Hematopoietic multipotent progenitor cell treated with erythropoietin and hydrocortisone succinate and interleukin-3 and kit ligand, for 15 days (in vitro differentiated cells): ENCODE measurements around the gene EVC2.
"Not testable (repeated sequence)": the region's sequence is repeated elsewhere in the genome, so short reads cannot be mapped to it uniquely, and the experiment has no call there.

Experiments
- DNase-seq: peaks from one replicate; pipeline ENCODE4 v3.0.0-alpha.2; 2015; ENCODE audit warnings: low spot score

EVC2 gene

DNA sequence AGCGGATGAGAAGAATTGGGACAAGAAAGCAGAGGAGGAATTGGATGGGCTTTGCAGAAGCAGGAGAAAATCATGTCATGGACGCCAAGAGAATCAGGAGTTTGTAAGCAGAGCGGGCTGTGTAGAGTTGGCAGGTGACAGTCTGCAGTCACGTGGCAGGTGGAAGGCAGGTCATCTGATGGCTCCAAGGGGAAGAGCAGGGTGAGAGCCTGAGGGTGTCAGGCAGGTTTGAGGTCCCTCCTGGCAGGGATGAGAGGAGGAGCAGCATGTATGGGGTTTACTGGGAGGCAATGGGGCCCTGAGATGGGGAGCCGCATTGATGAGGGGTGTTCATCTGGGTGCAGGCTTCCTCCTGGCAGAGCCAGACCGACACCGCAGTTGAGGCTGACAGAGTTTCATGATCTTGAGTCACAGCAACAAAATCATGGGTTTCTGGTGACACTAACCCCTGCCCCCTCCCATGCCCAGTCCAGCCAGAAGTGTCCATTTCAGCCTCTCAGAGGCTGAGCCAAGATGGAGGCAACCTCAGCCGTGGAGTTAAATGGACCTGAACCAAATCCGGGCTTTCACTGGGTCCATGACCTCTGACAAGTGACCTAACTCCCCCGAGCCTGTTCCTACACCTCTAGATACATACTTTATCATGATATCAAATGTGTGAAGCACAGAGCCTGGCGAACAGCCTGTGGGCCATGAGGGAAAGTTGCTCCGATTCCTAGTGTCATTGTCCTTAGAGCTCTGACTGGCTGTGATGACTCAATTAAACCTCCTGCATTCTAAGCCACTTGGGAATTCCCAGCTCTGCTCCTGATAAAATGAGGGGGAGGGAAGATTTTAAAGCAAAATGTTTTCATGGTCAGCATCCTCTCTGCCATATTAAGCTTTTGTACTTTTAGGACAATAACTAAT, 38.7 kb upstream of the EVC2 start:
- DNase-seq = no peak

DNA sequence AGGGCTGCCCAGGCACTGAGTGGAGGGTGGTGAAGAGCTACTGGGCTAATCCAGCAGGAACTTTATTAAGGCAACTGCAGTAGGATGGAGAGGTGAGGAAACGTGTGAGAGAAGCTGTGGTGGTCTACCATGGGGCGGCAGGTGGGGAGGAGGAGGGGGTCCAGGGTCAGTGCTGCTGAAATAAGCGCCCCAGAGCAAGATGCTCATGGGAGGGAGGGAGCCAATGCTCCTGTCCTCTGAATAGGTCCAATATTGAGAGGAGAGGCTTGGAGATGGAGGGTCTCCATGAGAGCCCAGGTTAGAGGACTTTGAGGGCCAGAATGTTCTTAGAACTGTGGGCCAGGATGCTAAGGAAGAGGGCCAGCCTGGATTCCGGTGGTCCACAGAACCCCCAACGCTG, 37.9 kb upstream of the EVC2 start:
- DNase-seq = no peak

DNA sequence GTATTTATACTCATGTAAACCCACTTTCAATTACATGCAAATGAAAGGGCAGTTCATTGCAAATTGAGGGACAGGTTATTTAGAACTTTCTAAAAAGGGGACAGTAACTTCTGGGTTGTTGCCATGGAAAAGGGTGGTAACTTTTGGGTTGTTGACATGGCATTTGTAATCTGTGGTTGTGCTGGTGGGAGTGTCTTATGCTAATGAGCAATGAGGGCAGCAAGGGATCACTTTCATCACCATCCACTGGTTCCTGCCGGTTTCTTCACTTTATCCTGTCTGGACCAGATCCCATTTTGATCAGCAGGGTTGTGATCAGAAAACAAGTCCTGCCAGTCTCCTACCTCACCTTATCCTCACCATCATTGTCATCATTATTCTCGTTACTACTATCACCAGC, 34.6 kb upstream of the EVC2 start:
- DNase-seq = no peak

DNA sequence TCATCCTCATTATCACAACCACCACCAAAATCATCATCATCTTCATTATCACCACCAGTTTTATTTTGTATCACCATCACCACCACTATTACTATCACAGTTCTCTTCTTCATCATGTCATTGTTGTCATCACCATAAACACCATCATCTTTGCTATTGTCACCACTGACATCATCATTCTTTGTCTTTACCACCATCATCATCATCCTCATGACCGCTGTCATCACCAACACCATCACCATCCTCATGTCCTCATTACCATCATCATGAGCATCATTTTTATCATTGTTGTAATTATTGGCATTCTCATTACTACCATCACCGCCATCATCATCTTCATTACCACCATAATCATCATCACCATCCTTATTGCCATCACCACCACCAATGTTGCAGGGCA, 34.0 kb upstream of the EVC2 start:
- DNase-seq = no peak

DNA sequence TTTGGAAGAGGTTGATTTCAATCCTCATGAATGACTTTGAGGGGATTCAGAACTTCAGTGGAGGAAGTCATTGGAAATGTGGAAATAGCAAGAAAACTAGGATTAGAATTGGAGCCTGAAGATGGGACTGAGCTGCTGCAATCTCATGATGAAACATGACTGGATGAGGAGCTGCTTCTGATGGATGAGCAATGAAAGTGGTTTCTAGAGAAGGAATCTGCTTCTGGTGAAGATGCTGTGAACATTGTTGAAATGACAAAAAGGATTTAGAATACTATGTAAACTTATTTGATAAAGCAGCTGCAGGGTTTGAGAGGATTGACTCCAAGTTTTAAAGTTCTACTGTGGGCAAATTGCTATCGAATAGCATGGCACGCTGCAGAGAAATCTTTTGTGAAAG, 29.7 kb upstream of the EVC2 start:
- DNase-seq = no peak

DNA sequence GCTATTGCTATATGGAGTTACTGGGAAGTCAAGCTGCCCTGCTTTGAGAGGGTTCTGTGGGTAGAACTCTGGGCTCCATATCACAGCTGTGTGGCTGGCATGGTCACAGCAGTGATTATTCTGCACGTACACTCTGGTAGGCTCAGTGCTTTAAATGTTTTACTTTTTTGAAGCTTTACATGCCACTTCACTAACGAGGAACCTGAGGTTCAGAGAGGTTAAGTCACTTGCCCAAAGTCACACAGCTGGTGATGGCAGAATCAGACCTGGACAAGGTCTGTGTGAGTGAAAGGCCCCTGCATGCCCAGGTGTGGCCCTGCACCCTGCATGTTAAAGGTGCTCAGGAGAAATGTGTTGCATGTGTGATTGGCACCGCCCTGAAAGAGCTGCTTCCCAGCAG, 27.1 kb upstream of the EVC2 start:
- no peak for DNase-seq

DNA sequence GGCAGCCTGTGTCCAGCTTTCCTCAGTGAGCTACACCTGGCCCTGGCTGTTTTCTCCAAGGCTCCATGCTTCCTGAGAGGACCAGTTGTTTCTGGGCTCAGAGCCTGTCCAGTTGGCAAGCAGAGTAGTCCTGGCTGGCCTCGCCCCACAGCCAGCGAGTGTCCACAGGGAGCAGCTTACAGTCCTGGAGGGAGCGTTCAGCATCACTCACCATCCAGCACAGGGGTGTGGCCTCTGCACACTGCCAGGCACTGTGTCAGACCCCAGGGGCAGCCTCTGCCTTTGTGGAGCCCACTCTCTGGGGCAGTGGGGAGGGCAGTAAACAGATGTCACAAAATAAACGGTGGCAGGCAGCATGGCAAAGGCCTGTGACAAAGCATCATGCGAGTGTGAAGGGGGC, 26.5 kb upstream of the EVC2 start:
- DNase-seq = no peak

DNA sequence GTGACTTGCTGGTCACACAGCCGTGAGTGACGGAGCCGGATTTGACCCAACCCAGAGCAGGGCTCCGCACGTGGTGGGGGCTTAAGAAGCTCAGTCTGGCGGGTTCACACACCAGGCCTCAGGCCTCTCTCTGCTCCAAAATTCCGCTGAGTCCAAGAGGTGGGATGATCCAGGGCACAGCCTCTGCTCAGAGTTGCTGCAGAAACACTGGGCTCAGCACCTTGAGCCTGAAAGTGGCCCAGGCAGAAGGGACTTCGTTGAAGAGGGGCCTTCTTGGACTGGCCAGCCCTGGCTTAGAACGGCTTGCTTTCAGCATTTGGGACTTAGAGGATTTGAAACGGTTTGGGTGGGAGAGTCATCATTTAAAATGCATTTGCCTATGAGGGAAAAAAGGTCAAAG, 23.8 kb upstream of the EVC2 start:
- no peak for DNase-seq

DNA sequence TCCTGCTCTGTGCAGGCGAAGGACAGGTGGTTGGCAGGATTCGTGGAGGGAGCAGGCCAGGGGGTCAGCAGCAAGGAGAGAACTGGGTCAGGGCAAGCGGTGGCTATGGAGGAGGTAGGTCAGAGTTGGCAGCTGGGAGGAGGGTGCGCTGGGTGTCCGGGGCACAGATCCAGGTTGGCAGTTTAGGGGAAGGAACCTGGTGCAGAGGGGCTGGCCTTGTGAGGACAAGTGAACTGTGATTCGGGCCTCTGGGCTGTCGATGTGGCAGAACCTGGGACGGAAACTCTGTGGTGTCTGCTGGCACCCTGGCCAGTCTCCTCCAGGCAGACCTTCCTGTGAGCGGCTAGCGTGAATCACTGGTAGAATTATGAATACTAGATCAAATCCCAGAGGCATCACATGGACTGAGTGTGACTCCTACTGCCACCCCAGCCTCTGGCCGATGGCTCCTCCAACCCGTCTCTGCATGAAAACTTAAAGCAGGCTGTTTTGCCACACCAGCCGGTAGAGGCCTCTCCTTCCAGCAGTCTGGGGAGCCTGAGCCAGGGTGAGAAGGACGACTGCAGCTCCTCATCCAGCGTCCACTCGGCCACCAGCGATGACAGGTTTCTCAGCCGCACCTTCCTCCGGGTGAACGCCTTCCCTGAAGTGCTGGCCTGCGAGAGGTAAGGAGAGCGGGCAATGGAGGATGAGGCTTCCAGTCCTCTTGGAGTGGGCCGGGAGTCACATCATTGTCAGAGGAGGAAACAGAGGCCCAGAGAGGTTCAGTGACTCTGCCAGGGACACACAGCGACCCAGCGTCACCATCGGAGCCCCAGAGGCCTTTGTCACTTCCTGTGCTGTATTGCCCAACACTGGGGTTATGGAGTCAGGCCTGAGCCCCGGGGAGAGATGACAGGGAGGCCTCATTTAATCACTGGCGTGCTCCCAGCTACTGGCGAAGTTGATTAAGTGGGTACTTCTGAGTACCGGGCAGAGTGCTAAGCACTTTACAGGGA, 22.9 kb upstream of the EVC2 start:
- no peak for DNase-seq

DNA sequence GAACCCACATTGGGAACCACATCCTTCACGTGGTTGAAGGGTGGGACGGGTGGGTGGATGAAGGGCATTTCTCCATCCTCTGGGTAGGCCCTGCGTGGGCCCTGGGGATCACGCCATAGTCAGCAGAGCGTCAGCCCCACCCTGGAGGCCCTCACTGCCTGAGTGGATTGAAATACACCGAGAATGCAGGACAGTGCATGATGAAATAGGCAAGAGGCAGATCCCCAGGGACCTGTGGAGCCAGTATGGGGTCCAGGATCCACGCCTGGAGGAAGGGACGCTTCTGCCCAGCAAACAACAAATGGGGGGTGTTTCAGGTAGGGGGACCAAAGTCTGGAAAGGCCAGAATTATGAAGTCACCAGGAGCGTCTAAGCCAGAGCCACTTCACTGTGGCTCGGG, 22.1 kb upstream of the EVC2 start:
- DNase-seq = no peak

DNA sequence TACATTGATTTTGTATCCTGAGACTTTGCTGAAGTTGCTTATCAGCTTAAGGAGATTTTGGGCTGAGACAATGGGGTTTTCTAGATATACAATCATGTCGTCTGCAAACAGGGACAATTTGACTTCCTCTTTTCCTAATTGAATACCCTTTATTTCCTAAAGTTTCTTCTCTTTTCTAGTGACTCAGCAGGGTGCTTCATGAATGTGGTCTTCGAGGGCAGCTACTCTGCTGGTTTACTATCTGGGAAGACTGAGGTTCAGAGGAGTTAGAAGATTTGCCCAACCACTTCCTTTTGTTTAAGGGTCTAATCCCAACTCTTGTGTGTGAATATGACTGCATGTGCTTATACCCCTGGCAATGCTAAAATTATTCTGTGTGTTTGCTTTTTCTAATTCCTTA, 20.1 kb upstream of the EVC2 start:
- DNase-seq = not testable (repeated sequence)

DNA sequence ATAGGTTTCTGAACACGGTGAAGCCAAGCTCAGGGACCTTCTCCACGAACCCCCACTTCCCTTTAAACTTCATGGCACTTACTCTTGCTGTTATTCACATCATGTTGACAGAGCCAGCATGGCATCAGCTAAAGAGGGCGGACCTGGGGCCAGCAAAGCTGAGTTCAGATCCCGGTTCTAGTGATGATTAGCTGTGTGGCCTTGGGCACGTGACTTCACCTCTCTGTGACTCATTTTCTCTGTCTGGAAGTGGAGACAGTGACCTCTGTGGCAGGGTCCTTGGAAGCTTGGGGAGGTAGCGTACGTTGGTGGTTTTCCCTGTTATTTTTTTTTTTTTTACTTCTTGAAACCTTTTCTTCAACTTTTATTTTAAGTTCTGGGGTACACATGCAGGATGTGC, 16.0 kb upstream of the EVC2 start:
- no peak for DNase-seq

DNA sequence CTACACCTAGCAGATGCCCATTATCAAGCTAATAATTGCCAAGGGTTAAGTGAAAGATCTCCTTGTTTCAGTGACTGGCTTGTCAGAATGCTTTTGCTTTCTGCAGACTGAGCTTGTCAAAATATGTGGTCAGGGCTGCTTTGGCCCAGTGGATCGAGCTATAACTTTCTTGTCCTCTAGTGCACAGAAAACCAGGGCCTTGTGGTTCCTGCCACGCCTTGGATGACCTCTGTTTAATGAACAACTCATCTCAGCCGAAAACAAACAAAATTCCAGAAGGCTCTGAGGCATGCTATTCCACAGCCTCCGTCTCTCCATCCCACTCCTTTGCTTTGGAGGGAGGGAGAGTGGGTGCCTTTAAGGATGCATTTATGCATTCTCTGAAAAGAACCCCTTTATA, 14.0 kb upstream of the EVC2 start:
- no peak for DNase-seq

DNA sequence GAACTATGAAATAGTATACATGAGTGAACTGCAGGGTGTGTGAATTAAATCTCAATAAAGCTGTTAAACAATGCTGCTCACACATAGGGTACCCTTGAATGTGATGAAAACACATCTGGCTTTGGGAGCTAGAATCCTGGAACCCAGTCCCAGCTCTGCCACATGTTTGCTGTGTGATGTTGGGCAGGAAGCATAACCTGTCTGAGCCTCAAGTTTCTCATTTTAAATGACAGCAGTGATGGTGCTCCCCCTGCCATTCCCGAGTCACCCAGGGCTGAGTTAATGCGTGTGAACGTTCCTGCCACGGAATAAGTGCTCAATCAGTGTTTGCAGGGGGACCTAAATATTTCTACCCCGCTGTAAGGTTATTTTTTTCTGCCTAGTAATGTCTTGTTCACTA, 13.6 kb upstream of the EVC2 start:
- DNase-seq = no peak

DNA sequence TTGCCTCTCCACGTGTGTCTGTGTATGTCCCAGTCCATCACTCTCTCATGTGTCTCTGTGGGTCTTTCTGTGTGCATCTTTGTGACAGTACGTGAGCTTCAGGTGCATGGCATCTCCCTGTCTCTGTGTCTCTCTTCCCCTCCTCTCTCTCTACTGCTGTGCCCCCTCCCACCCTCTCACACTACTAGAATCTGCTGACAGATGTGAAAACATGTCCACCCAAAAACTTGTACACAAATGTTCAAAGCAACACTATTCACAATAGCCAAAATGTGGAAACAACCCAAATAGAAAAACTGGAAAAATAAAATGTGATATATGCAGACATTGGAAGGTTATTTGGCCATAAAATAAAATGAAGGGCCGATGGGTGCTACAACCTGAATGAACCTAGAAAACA, 12.6 kb upstream of the EVC2 start:
- DNase-seq = no peak

DNA sequence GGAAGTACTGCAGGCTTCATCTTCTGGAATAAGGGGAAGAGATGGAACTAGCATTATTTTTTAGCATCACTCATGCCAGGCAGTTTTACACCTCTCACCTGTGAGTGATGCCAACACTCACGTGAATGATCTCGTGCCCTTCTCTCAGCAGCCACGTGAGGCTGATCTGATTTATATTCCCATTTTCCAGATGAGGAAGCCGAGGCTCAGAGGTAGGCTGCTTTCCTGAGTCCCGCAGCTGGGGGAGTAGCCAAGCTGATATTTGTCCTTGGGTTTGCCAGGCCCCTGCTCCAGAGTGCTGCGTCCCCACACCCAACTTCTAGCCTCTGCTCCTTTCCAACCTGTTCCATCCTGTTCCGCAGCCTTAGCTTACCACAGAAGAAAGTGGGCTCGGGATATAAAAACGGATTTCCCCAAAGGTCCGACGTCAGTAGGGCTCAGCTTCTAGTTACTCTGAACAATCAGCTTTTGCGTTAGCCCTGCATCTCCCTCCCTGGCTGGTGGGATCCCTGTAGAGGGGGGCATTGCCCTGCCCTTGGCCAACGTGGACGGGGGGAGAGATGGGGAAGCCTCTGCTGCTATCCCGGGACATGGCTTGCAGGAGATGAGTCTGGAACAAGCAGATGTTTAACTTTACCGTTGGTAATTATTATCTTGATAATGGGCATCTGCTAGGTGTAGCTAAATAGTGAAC, 11.9 kb upstream of the EVC2 start:
- no peak for DNase-seq

DNA sequence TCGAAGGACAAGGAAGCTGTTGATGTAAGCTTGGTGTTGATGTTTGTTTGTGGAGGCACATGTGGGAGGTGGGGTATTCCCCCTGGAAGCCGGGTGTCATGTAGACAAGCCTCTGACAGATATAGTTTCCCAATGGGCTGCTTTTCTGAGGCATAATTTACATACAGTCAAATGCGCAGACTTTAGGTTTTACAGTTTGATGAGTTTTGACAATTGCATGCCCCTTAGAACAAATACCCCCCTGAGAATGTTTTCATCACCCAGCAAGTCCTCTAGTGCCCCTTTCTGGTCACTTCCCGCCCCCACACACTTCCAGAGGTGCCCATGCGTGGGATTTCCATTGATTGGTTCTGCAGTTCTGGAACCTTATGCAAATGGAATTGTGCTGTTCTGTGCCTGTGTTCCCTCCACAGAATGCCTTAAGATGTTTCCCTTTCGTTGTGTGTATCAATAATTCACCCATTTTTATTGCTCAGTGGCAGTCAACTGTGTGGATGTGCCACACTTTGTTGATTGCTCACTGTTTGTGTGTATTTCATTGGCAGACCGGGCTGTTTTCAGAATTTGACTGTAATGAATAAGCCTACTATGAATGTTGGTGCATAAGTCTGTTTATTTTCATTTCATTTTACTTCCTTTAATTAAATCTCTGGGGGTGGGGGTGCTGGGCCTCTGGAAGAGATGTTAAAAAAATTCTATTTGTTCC, 11.1 kb upstream of the EVC2 start:
- no peak for DNase-seq

DNA sequence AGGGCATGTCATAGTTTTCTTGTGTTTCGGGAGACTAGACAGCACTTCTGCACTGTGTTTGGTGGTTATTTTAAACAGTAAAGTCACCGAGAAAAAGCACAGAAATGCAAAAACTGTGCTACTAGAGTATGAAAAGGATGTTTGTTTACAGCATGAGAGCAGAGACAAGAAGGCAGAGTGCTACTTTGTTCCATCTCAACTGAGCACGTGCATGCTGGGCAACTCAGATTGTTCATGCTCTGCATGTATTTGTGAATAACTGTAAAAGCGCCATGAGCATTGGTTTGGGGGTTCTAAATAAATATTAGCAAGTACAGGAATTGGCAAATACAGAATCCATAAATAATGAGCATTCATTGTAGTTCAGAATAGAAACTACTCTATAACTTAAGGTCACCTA, 10.1 kb upstream of the EVC2 start:
- DNase-seq = no peak

DNA sequence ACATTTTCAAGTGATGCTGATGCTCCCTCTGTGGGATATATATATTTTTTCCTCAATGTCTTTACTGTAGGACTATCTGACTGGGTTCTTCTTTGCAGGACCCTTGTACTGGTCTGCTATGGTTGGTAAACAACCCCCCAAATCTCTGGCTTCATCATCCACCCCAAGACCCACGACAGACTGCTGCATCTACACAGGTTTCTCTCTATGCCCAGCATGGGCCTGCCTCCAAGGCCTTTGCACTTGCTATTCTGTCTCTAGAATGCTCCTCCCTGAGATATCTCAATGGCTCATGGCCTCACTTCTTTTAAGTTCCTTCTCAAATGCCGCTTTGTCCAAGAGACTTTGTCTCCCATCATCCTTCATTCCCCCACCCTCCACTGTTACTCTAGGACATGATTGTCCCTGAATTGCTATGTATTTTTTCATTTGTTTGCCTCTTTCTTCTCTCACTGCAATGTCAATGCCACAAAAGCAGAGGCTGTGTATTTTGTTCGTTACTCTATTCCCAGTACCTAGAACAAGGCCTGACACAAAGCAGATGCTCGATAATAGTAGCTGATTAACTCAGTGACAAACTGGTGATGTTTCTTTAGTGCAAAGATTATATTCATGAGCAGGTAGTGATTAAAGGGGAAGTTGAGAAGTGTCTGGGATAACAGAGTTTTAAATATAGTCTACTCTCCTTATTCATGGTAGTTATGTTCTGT, 9.2 kb upstream of the EVC2 start:
- DNase-seq = no peak

DNA sequence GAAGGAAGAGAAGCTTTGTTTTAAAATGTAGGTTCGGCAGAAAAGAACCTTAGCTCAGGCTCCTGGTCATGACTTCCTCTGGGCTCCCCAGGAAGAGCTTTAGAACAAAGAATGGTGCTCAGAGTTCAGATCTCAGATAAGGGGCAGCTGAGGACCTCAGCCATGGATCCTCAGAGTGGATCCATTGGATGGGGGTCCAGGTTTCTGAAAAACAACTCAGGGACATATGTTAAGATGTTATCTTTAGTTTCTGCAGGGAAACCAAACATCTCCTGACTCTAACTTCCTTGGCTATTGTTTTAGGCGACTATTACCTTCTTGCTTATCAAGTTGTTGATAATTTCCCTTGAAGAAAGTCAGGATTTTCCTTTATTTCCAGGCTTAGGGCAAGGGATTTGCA, 8.0 kb upstream of the EVC2 start:
- DNase-seq = no peak

DNA sequence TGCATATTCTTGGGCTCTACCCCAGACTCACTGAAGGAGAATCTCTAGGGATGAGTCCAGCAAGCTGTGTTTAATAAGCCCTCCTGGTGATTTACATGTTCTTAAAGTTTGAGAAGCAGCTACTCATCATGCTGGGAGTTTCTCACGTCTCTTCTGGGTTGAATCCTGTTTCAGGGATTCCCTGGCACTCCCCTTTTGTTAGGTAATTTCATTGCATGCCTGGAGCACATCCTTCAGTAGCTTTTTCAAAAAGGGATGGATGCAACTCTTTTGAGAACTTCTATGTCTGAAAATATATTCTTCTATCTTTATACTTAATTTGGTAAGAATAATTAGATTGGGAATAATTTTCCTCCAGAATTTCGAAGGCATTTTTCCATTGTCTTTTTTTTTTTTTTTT, 7.0 kb upstream of the EVC2 start:
- no peak for DNase-seq
